HG03135 (cell line): ENCODE data around the gene METTL23.
"Not testable (repeated sequence)": the region's sequence is repeated elsewhere in the genome, so short reads cannot be mapped to it uniquely, and the experiment has no call there.

ENCODE experiments used
- ATAC-seq: cut with Tn5 transposase; IDR thresholded peaks from one replicate; pipeline ENCODE4 v1.9.1; 2021; ENCODE audit warnings: mild to moderate bottlenecking, moderate library complexity; ENCODE audit not compliant: unreplicated experiment

The METTL23 gene

GRCh38 chr17:76713765-76714164, 12.9 kb upstream of the METTL23 start:
- ATAC-seq, result no peak

- no peak for ATAC-seq
Observed at GRCh38 chr17:76714336-76714735, 12.3 kb upstream of the METTL23 start.

- no peak for ATAC-seq
Observed at GRCh38 chr17:76714822-76715495, 11.7 kb upstream of the METTL23 start.

- ATAC-seq, result no peak
Observed at GRCh38 chr17:76715496-76715830, 11.2 kb upstream of the METTL23 start.

- no peak for ATAC-seq
Observed at GRCh38 chr17:76716146-76716838, 10.3 kb upstream of the METTL23 start.

- ATAC-seq, result no peak
Observed at GRCh38 chr17:76716839-76717215, 9.8 kb upstream of the METTL23 start.

- ATAC-seq, result no peak
Observed at GRCh38 chr17:76718516-76718915, 8.1 kb upstream of the METTL23 start.

GRCh38 chr17:76720211-76720610, 6.4 kb upstream of the METTL23 start:
- ATAC-seq, result no peak

GRCh38 chr17:76720941-76721340, 5.7 kb upstream of the METTL23 start:
- no peak for ATAC-seq

GRCh38 chr17:76721463-76721862, 5.2 kb upstream of the METTL23 start:
- ATAC-seq, result no peak

GRCh38 chr17:76722279-76722678, 4.4 kb upstream of the METTL23 start:
- ATAC-seq, result no peak

GRCh38 chr17:76722977-76723376, 3.7 kb upstream of the METTL23 start:
- ATAC-seq, result not testable (repeated sequence)

- ATAC-seq, result no peak
Observed at GRCh38 chr17:76723812-76724211, 2.8 kb upstream of the METTL23 start.

GRCh38 chr17:76725580-76726230, 934 bp upstream of the METTL23 start:
- peak; percentile 17 for ATAC-seq

GRCh38 chr17:76726231-76726775, 336 bp upstream of the METTL23 start, which contains the start of gene JMJD6:
JMJD6 (minus strand) TSS chr17:76726606; CDS start chr17:76726475, 131 bp downstream.
- peak; percentile 68 for ATAC-seq

- no peak for ATAC-seq
Observed at GRCh38 chr17:76727745-76728456, 1.3 kb downstream of the METTL23 start.

GRCh38 chr17:76731800-76732733, 5.4 kb downstream of the METTL23 start:
- ATAC-seq, result not testable (repeated sequence)

- ATAC-seq, result no peak
Observed at GRCh38 chr17:76732734-76733617, 6.3 kb downstream of the METTL23 start.

- ATAC-seq, result no peak
Observed at GRCh38 chr17:76733618-76733957, 6.9 kb downstream of the METTL23 start.
